NCI-H446 treated with DMSO at 0.1 percent for 48 hours (cell line): ENCODE results near the gene LCN1.

Source experiments
- DNase-seq: peaks from one replicate; lab custom pipeline; 2025; lab: John Stamatoyannopoulos, UW

Gene LCN1

DNA sequence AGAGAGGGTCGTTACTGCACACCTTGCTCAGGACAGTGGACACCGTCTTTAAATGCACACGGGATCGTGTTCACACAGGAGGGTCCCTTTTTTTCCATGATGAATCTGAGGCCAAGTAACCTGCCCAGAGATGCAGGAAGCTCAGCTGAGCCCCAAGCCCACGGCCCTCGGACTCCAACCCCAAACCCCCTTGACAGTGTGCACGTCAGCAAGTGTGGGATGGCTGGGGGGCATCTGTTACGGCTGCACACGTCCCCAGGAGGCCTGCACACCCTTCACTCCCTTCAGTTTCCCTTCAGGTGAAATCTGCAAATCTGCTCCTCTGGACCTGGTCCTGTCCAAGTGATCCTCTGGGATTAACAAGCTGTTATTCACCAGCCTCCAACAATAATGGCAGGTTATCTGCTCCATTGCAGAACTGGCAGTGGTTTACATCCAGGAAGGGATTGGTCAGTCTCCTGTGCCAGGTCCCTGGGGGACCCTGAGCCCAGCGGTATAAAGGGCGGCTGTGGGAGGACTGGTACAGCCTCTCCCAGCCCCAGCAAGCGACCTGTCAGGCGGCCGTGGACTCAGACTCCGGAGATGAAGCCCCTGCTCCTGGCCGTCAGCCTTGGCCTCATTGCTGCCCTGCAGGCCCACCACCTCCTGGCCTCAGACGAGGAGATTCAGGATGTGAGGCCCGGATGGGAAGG is at the start of gene LCN1:
TSS of gene LCN1 (plus strand) at position 525 of the 692 bp plus-strand sequence. CDS start at position 583, 58 bp downstream.
- no peak for DNase-seq

- no peak for DNase-seq
Observed at GRCh38 chr9:135471791-135472640, 49.2 kb upstream of the LCN1 start.

DNA sequence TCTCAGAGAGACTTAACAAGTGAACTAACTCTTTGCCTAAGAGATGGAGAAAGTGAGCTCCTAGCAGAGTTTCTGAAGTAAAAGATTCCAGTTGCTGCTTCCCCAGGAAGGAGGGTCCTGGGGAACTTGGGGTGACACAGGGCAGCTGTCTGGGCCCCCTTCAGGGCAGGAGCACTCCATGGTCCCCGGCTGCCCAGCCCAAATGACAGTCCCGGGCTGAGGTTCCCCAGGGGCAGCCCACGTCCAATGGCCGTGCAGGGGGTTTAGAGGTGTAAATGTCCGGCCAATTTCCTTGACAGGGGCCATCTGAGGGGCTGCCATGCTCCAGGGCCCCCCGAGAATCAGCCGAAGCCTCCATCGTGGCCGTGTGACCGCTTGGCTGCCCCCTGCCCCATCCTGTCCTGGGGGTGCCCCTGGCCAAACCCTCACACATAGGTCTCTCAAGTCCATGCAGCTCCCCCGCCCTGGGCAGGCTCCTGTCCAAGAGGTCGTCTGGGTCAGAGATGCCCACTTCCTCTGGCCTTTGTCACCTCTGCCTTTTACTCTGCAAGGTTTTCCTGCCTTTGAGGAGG is 47.2 kb upstream of the LCN1 start:
- no peak for DNase-seq

GRCh38 chr9:135474915-135475314 is 46.3 kb upstream of the LCN1 start:
- no peak for DNase-seq

GRCh38 chr9:135476561-135477355 is 44.5 kb upstream of the LCN1 start:
- no peak for DNase-seq

GRCh38 chr9:135478191-135478590 is 43.0 kb upstream of the LCN1 start:
- no peak for DNase-seq

DNA sequence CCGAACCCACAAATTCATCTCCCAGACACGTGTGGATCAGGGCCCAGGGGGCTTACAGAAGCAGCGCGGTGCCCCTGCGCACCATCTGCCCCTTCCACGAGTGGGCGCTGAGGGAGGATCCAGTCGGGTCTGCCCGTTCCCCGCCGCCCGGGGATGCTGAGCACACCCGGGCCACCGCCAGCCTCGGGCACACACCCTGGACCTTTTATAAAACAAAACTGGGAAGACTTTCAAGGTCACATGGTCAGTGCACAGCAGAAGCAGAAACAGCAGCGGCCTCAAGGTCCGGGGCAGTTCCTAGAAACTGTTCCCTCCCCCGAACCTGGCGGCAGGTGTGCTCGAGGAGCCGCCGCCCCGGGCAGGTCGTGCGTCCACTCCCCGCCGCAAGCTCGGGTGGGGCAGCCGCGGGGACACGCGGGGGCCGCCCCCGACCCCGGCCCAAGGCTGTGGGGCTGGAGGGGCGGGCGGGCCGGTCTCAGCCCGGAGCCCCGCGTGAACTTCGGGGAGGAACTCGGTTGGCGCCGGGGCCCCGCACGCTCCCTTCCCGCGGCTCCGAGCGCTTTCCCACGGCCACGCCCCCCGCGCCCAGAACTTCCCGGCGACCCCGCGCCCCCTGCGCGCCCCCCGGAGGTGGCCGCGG is 42.3 kb upstream of the LCN1 start:
- DNase-seq: no peak

- DNase-seq: no peak
Observed at GRCh38 chr9:135479469-135480052, 41.7 kb upstream of the LCN1 start, which contains the start of gene PPP1R26. Gene PPP1R26 (plus strand): TSS chr9:135479782. CDS start chr9:135484511, 4,729 bp downstream.

DNA sequence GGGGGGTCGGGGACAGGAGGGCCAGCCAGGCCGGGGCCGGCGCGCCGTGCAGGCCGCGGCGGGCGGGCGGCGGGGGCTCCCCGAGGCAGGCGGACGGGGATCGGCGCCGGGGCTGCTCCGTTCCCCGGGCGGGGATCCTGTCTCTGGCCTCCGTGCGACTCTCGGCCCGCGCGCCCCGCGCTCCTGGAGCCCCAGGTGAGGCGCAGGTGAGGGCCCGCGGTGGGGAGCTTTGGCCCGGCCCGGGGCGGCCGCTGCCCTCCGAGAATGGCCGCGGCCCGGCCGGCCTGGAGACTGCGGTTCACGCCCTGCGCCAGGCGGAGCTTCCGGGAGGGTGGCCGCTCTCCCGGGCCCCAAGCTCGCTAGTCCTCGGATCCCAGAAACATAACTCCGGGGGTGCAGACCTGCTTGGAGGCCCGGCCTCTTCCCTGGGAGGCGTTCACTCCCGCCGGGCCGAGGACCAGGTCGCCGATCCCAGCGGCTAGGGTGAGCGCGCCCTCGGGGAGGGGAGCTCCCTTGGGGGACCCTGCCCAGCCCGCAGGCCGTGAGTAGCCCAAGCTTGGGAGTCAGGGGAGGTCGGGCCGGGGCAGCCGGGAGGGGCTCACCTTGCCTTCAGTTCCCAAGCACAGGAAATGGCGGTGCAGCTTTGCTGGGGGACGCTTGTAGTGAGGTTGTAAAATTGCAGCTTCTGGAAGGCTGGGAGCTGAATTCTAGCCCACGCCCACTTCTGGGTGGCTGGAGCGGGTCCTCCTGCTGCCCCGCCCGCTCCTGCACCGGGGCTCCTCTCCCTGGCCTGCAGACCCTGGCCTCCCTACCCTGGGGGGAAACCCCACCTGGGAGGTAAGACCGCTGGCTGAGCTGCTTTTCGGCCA is 40.9 kb upstream of the LCN1 start:
- no peak for DNase-seq

DNA sequence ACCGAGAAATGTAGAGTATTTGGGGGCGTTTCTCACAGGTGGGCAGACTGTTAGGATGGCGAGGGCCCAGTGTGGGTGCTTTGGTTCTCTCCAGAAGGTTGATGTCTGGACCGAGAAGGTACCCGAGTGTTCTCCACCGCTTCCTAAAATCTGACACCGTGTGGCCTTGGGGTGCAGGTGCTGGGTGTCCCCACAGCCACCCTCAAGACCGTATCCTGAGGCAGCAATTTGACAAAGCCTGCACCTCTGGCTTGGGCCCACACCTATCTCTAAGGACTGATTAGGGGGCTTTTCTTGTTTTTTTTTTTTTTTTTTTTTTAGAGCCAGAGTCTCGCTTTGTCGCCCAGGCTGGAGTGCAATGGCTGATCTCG is 40.3 kb upstream of the LCN1 start:
- no peak for DNase-seq

GRCh38 chr9:135482015-135482754 is 39.1 kb upstream of the LCN1 start:
- no peak for DNase-seq

DNA sequence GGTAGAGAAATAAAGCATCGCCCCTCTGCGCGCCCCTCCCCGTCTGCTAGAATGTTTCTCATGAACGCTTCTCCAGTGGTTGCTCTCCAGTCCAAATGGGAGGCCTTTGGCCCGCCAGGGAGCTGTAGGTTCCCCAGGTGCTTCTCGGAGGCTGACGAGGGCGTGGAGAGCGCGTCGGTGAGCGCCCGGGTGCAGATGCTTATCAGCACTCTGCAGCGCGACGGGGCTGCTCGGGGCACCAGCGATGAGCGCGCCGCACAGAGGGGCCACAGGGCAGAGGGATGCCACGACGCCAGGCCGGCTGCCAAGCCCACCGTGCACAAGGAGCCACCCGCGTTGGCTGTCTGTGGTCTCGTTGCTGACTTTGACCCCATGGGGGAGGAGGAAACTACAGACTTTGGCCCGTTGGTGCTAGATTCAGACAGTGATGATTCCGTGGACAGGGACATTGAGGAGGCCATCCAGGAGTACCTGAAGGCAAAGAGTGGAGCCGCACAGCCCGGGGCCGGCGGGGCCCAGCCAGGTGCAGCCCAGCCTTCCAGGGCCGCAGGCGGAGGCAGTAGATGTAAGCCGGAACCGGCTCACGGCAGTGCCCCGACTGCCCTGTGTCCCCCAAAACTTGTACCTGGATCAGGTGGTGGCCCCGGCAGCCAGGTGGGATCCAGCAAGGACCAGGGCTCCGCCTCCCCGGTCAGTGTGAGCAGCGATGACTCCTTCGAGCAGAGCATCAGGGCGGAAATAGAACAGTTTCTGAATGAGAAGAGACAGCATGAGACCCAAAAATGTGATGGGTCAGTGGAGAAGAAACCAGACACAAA is 36.6 kb upstream of the LCN1 start:
- DNase-seq: no peak

- DNase-seq: no peak
Observed at GRCh38 chr9:135485385-135485784, 35.9 kb upstream of the LCN1 start.

DNA sequence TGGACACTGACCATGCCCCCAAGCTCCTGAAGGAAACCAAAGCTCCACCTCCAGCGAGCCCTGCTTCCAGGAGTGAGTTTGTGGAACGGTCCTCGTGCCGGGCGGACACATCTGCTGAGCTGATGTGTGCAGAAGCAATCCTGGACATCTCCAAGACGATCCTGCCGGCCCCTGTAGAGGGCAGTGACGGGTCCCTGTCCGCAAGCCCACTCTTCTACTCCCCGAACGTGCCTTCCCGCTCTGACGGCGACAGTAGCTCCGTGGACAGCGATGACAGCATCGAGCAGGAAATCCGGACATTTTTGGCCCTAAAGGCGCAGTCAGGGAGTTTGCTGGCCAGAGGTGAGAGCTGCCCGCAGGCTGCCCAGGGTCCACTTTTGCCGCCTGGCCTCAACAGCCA is 35.4 kb upstream of the LCN1 start:
- no peak for DNase-seq

DNA sequence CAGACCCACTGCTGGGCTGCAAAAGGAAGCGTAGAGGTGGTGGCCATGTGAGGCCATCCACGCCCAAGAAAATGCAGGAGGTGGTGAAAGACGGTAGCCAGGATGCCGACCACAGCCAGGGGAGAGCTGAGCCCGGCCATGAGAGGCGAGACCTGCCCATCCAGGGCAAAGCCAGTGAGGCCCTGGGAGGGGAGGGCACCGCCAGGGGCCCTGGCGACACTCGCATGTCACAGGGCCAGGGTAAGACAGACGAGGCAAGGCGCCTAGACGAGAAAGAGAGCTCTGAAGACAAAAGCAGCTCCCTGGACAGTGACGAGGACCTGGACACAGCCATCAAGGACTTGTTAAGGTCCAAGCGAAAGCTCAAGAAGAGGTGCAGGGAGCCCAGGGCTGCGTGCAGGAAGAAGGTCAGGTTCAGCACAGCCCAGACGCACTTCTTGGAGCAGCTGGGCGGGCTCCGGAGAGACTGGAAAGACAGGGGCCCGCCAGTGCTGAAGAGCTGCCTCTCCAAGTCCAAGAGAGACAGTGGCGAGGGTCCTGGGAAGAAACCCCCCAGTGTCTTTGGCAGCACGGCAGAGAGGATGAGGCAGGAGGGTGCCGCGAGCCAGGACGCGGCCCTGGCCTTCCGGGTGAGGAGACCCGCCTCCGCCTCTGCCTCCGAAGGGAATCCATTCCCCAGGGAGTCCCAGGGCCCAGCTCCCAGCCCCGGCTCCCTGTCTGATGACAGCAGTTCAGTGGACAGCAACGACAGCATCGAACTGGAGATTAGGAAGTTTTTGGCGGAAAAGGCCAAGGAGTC is 34.8 kb upstream of the LCN1 start:
- DNase-seq: no peak

DNA sequence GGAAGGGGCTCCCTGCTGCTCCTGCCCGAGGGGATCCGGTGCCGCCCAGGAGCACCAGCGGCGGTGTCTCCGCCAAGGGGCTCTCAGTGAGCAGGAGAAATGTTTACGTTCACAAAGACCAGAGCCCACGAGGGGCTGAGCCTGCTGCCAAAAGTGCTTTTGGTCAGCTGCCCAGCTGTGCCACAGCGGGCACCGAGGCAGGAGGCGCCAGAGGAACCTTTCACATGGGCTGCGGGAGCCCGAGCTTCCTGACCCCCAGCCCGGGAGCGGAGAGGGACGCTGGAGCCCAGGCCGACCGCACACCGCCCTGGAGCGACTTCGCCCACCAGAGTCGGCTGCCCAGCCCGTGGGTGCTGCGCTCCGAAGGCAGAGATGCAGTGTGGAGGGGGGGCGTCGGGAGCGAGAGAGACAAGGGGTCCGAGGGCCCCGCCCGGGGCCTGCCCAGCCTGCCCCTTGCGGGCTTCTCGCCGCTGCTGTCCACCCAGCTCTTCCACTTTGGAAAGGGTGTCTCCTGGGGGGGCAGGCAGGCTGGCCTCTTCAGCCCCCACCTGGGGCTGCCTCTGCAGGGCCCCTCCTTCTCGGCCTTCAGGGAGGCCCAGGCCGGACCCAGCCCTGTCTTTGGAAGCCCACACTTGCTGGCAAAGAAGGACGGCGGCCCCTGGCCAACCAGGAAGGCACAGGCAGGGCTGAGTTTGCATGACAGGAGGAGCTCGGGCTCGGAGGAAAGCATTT is 33.8 kb upstream of the LCN1 start:
- no peak for DNase-seq

GRCh38 chr9:135488013-135488330 is 33.3 kb upstream of the LCN1 start:
- no peak for DNase-seq
